H1 (cell line): ENCODE results near the gene ITPK1. TPM values are rescaled to one million over a fixed set of nuclear protein-coding genes. Genes with fewer than 3 reads are reported as not detected.

ENCODE experiments used
- CTCF ChIA-PET: fragments of 300-600 bp; sonication (Branson Sonifier 250); formaldehyde crosslinking; loops from one replicate; lab custom pipeline; 2021; ENCODE audit not compliant: partially characterized antibody; lab: Charles Lee
- POLR2A ChIA-PET: fragments of 300-600 bp; sonication (Branson Sonifier 250); formaldehyde crosslinking; loops from one replicate; lab custom pipeline; 2021; ENCODE audit warnings: inconsistent platforms; ENCODE audit not compliant: partially characterized antibody; lab: Charles Lee
- DNase-seq, 2 experiments: peaks; one replicate each; pipeline versions ENCODE4 v3.0.0 to v3.0.0-alpha.2; 2010 to 2022; ENCODE audit warnings: low spot score in 2 of 2, low read depth in 1 of 2, mixed read lengths in 1 of 2
- FAIRE-seq: peaks from 2 replicates; lab custom pipeline; 2011; peaks lifted over from hg19 to GRCh38; lab: Jason Lieb, UNC
- H2AFZ ChIP-seq: 2 replicates; pipeline ENCODE4 v1.8.1; 2012; ENCODE audit warnings: low read length, inconsistent platforms
- H2AK5ac ChIP-seq: 2 replicates; pipeline ENCODE4 v1.6.1; 2013; ENCODE audit warnings: low read depth, low read length
- H2BK120ac ChIP-seq: replicated peaks from 2 replicates; pipeline ENCODE3; 2013; ENCODE audit warnings: low read depth, low read length, inconsistent platforms
- H2BK12ac ChIP-seq: 2 replicates; pipeline ENCODE4 v1.6.1; 2013; ENCODE audit warnings: low read depth, low read length
- H2BK15ac ChIP-seq: 2 replicates; pipeline ENCODE4 v1.6.1; 2013; ENCODE audit warnings: low read length
- H2BK20ac ChIP-seq: 2 replicates; pipeline ENCODE4 v1.6.1; 2013; ENCODE audit warnings: low read length
- H2BK5ac ChIP-seq: 2 replicates; pipeline ENCODE4 v1.6.1; 2013; ENCODE audit warnings: low read depth, low read length
- H3K14ac ChIP-seq: 2 replicates; pipeline ENCODE4 v1.6.1; 2013; ENCODE audit warnings: inconsistent platforms; ENCODE audit not compliant: insufficient read length
- H3K18ac ChIP-seq: 2 replicates; pipeline ENCODE4 v1.6.1; 2013; ENCODE audit warnings: low read length; ENCODE audit errors: extremely low read depth
- H3K23ac ChIP-seq: 2 replicates; pipeline ENCODE4 v1.6.1; 2013; ENCODE audit warnings: inconsistent platforms; ENCODE audit not compliant: insufficient read length
- H3K23me2 ChIP-seq: 2 replicates; pipeline ENCODE4 v1.6.1; 2013; ENCODE audit warnings: low read depth, low read length
- H3K27ac ChIP-seq: 2 replicates; pipeline ENCODE4 v1.6.1; 2011; ENCODE audit warnings: low read depth, low read length, inconsistent platforms
- H3K27me3 ChIP-seq, 4 experiments: replicated peaks in 1 of 4; 1 replicate in 1 of 4; 2 replicates in 3 of 4; pipeline versions ENCODE4 v1.6.1 to v1.8.1; 2011 to 2013; ENCODE audit warnings: low read length in 3 of 4, mild to moderate bottlenecking in 3 of 4, inconsistent platforms in 2 of 4, mixed read lengths in 2 of 4, moderate library complexity in 1 of 4; ENCODE audit not compliant: control insufficient read depth in 3 of 4, insufficient read depth in 3 of 4; ENCODE audit errors: extremely low read depth in 1 of 4
- H3K36me3 ChIP-seq, 4 experiments: 2 replicates each; pipeline versions ENCODE4 v1.6.1 to v1.8.1; 2011 to 2013; ENCODE audit warnings: mild to moderate bottlenecking in 4 of 4, low read length in 3 of 4, moderate library complexity in 2 of 4, control low read depth in 1 of 4, inconsistent platforms in 1 of 4; ENCODE audit not compliant: insufficient read depth in 4 of 4, control insufficient read depth in 2 of 4
- H3K4ac ChIP-seq: replicated peaks from 2 replicates; pipeline ENCODE3; 2013; ENCODE audit warnings: low read length, low read depth, mixed read lengths, inconsistent platforms; ENCODE audit not compliant: insufficient read length
- H3K4me1 ChIP-seq, 4 experiments: replicated peaks in 1 of 4; 1 replicate in 1 of 4; 2 replicates in 3 of 4; pipeline versions ENCODE4 v1.6.1 to v1.8.1; 2011 to 2013; ENCODE audit warnings: low read length in 3 of 4, inconsistent platforms in 2 of 4, mixed read lengths in 1 of 4; ENCODE audit not compliant: insufficient read depth in 4 of 4, control insufficient read depth in 3 of 4
- H3K4me2 ChIP-seq, 2 experiments: 2 replicates each; pipeline versions ENCODE4 v1.6.1 to v1.8.1; 2011 to 2013; ENCODE audit warnings: low read depth in 2 of 2, low read length in 2 of 2, control low read depth in 1 of 2, inconsistent platforms in 1 of 2, mild to moderate bottlenecking in 1 of 2; ENCODE audit not compliant: insufficient read depth in 1 of 2
- H3K4me3 ChIP-seq, 4 experiments: fragments of 200-600, 300-600 bp in 1 of 4; sonication (generic), shearing (Covaris generic), sonication (Bioruptor Twin) in 1 of 4; 2 replicates each; pipeline versions ENCODE4 v1.5.1 to v1.8.1; 2011 to 2016; ENCODE audit warnings: low read length in 4 of 4, low read depth in 3 of 4, control low read depth in 2 of 4, inconsistent platforms in 2 of 4, mild to moderate bottlenecking in 2 of 4, mixed read lengths in 1 of 4, moderate library complexity in 1 of 4; ENCODE audit not compliant: insufficient read depth in 2 of 4; ENCODE audit errors: extremely low read depth in 1 of 4
- H3K56ac ChIP-seq: replicated peaks from 2 replicates; pipeline ENCODE3; 2013; ENCODE audit warnings: low read depth, mild to moderate bottlenecking, mixed read lengths, low read length, inconsistent platforms; ENCODE audit not compliant: insufficient read length
- H3K79me1 ChIP-seq: 2 replicates; pipeline ENCODE4 v1.6.1; 2013; ENCODE audit warnings: low read depth, low read length, control low read depth
- H3K79me2 ChIP-seq, 2 experiments: 2 replicates each; pipeline versions ENCODE4 v1.6.1 to v1.8.1; 2012 to 2013; ENCODE audit warnings: low read length in 2 of 2, mild to moderate bottlenecking in 2 of 2, inconsistent platforms in 1 of 2; ENCODE audit not compliant: insufficient read depth in 2 of 2, control insufficient read depth in 1 of 2
- H3K9ac ChIP-seq, 4 experiments: replicated peaks in 1 of 4; 1 replicate in 1 of 4; 2 replicates in 3 of 4; pipeline versions ENCODE4 v1.6.1 to v1.8.1; 2011 to 2013; ENCODE audit warnings: low read depth in 3 of 4, low read length in 3 of 4, control low read depth in 2 of 4, mild to moderate bottlenecking in 2 of 4, moderate library complexity in 2 of 4, inconsistent platforms in 1 of 4; ENCODE audit errors: extremely low read depth in 1 of 4
- H3K9me3 ChIP-seq, 2 experiments: 2 replicates each; pipeline versions ENCODE4 v1.6.1 to v1.8.1; 2012 to 2013; ENCODE audit warnings: mild to moderate bottlenecking in 2 of 2, moderate library complexity in 2 of 2, control low read depth in 1 of 2, inconsistent platforms in 1 of 2, low read depth in 1 of 2, low read length in 1 of 2, mixed read lengths in 1 of 2; ENCODE audit not compliant: insufficient read depth in 2 of 2
- H4K20me1 ChIP-seq, 2 experiments: replicated peaks in 1 of 2; 2 replicates each; pipeline versions ENCODE3 to v1.8.1; 2011 to 2013; ENCODE audit warnings: inconsistent platforms in 2 of 2, low read length in 2 of 2, mild to moderate bottlenecking in 1 of 2; ENCODE audit not compliant: insufficient read depth in 2 of 2, control insufficient read depth in 1 of 2
- H4K5ac ChIP-seq: 2 replicates; pipeline ENCODE4 v1.6.1; 2013; ENCODE audit warnings: low read length, low read depth, mixed read lengths, inconsistent platforms; ENCODE audit not compliant: insufficient read length
- H4K8ac ChIP-seq: 2 replicates; pipeline ENCODE4 v1.8.0; 2013; ENCODE audit warnings: mild to moderate bottlenecking, moderate library complexity, low read length, inconsistent platforms; ENCODE audit not compliant: insufficient read depth; ENCODE audit errors: extremely low read depth
- H4K91ac ChIP-seq: replicated peaks from 2 replicates; pipeline ENCODE3; 2013; ENCODE audit warnings: low read length, mixed read lengths, inconsistent platforms; ENCODE audit not compliant: insufficient read length
- HDAC6 ChIP-seq: IDR thresholded peaks from one replicate; pipeline ENCODE4 v1.7.1; 2012; ENCODE audit warnings: low read depth, mild to moderate bottlenecking, inconsistent platforms, low read length, moderate library complexity
- KDM4A ChIP-seq: IDR thresholded peaks from one replicate; pipeline ENCODE4 v1.7.1; 2012; ENCODE audit warnings: low read depth, mild to moderate bottlenecking, moderate library complexity, low read length, inconsistent platforms; ENCODE audit not compliant: severe bottlenecking
- MAFK ChIP-seq: IDR thresholded peaks from 2 replicates; pipeline ENCODE4 v1.6.1; 2012; ENCODE audit warnings: low read depth, mild to moderate bottlenecking, improper control_type of control experiment, low read length
- POLR2A ChIP-seq, 2 experiments: IDR thresholded peaks; 1 replicate in 1 of 2; 2 replicates in 1 of 2; pipeline ENCODE4 v1.6.1; 2011; ENCODE audit warnings: low read depth in 2 of 2, low read length in 2 of 2, mild to moderate bottlenecking in 2 of 2; ENCODE audit errors: control extremely low read depth in 1 of 2
- RXRA ChIP-seq: IDR thresholded peaks from 2 replicates; pipeline ENCODE4 v1.6.1; 2011; ENCODE audit warnings: low read depth, mild to moderate bottlenecking, low read length, moderate library complexity; ENCODE audit not compliant: insufficient read depth
- SAP30 ChIP-seq: fragments of 300-600 bp; sonication (generic); IDR thresholded peaks from 2 replicates; pipeline ENCODE4 v1.7.1; 2012; ENCODE audit warnings: low read length, moderate library complexity, mild to moderate bottlenecking, inconsistent platforms; ENCODE audit not compliant: insufficient read depth, insufficient replicate concordance
- SUZ12 ChIP-seq: fragments of 200-600 bp; sonication (generic); IDR thresholded peaks from 2 replicates; pipeline ENCODE4 v1.6.1; 2012; ENCODE audit warnings: mild to moderate bottlenecking, inconsistent platforms, low read length, moderate library complexity, mixed read lengths
- whole genome bisulfite sequencing, 2 experiments: shearing (Covaris generic) in 1 of 2; methylation state at CpG; one replicate each; pipeline versions ENCODE4 v1.1.6 to v1.1.7; 2013 to 2015; ENCODE audit warnings: low lambda C conversion rate in 2 of 2, mixed read lengths in 2 of 2, inconsistent platforms in 1 of 2, low coverage in 1 of 2, missing lambda C conversion rate in 1 of 2; ENCODE audit not compliant: insufficient replicate concordance in 2 of 2, insufficient coverage in 1 of 2, insufficient read length in 1 of 2; ENCODE audit errors: extremely low coverage in 1 of 2, missing lambda C conversion rate in 1 of 2; 5-methylcytosine and 5-hydroxymethylcytosine counted together
- polyA plus RNA-seq, 7 experiments: library from polyadenylated mRNA; depleted of rRNA in 3 of 7; stranded (reverse) in 5 of 7; unstranded in 2 of 7; fragments of >200 nt in 5 of 7; fragments of 200-250 nt in 2 of 7; gene quantifications; 1 replicate in 5 of 7; 2 replicates in 1 of 7; 4 replicates in 1 of 7; pipeline versions ENCODE4 v1.2.1 to v1.2.3, GENCODE V29; 2011 to 2013; ENCODE audit warnings: missing spikeins in 2 of 7, mixed read lengths in 2 of 7
- total RNA-seq: library from RNA; stranded (reverse); fragmentation: NEBNext Ultra II Directional; extraction: Animal tissue kit (Norgen Biotek cat#: 25700); gene quantifications from 2 replicates; pipeline ENCODE4 v1.2.1, GENCODE V29; 2021

Gene ITPK1
- total and polyA plus RNA-seq, 2 of the 8 experiments (the other 6 are each of a cell fraction or from before 2014, with no cell fraction given): 108 to 143 TPM

DNA sequence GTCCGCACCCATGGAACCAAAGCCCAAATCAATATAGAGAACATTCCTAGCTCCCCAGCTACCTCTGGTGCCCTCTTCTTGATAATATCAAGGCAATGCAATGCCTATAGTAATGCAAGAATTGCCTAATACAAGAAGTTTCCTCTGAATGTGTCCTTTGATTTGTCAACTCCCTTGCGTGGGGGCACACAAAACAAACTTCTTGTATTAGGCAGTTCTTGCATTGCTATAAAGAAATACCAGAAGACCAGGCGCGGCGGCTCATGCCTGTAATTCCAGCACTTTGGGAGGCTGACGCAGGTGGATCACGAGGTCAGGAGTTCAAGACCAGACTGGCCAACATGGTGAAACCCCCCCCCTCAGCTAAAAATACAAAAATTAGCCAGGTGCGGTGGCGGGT, 10.4 kb upstream of the ITPK1 start:
- no peak overlapping the region for H2AFZ ChIP-seq
- H2AK5ac ChIP-seq: no peak overlapping the region
- no peak overlapping the region for H4K91ac ChIP-seq
- no peak overlapping the region for H3K4me2 ChIP-seq
- no peak overlapping the region for H2BK15ac ChIP-seq
- no peaks in the 10 kb centered on the region for H3K9me3 ChIP-seq
- no peak overlapping the region for H3K14ac ChIP-seq
- H4K8ac ChIP-seq: no peak overlapping the region
- ChIA-PET POLR2A (interaction anchor here (1.6 kb wide), 1 partner anchor 10 kb away, joined by 7 read pairs; the partner anchor contains the start of gene ITPK1), CTCF (interaction anchor here (1.1 to 4.4 kb wide), 4 partner anchors 9 to 92 kb away, joined by 3 to 20 read pairs (median 6); no protein-coding TSS in a partner anchor)
- no peak overlapping the region for H2BK12ac ChIP-seq
- FAIRE-seq (no peak), DNase-seq (no peak)
- no peaks in the 10 kb centered on the region for H3K4me1 ChIP-seq
- H3K27me3 ChIP-seq: no peaks in the 10 kb centered on the region
- no peaks in the 10 kb centered on the region for H3K36me3 ChIP-seq
- no peak overlapping the region for H3K4me3 ChIP-seq
- no peaks in the 10 kb centered on the region for H3K79me1 ChIP-seq
- H3K79me2 ChIP-seq: no peaks in the 10 kb centered on the region
- no peak overlapping the region for H3K9ac ChIP-seq
- H2BK5ac ChIP-seq: no peak overlapping the region
- H3K23ac ChIP-seq: no peak overlapping the region
- H4K5ac ChIP-seq: no peak overlapping the region
- 95% methylated on average over 9 of the region's 9 CpGs; no CpG with 5 or more reads in 1 of the 2 experiments for WGBS, 2 experiments
- H3K23me2 ChIP-seq: no peaks in the 10 kb centered on the region
- H3K27ac ChIP-seq: no peak overlapping the region
- H2BK20ac ChIP-seq: no peak overlapping the region
- no peak overlapping the region for H3K18ac ChIP-seq
- H2BK120ac ChIP-seq: no peak overlapping the region
- H4K20me1 ChIP-seq: no peaks in the 10 kb centered on the region
- no peak overlapping the region for H3K4ac ChIP-seq
- no peak for TF ChIP-seq SAP30
- TF ChIP-seq KDM4A: no peak
- no peak for TF ChIP-seq SUZ12
- TF ChIP-seq POLR2A (IDR thresholded peaks at IDR 0.05; ENCODE audit: control extremely low read depth in 1 of 2, low read depth in 2 of 2, low read length in 2 of 2): no peak
- TF ChIP-seq HDAC6: no peak
- TF ChIP-seq MAFK: no peak
- TF ChIP-seq RXRA: no peak
- H3K56ac ChIP-seq: no peak overlapping the region
